GM21737 (cell line): ENCODE results near the gene UNK.
"Not testable (repeated sequence)": the region's sequence is repeated elsewhere in the genome, so short reads cannot be mapped to it uniquely, and the experiment has no call there.

Source experiments
- ATAC-seq: cut with Tn5 transposase; IDR thresholded peaks from one replicate; pipeline ENCODE4 v1.9.1; 2021; ENCODE audit warnings: mild to moderate bottlenecking, moderate library complexity; ENCODE audit not compliant: unreplicated experiment

Gene UNK

DNA sequence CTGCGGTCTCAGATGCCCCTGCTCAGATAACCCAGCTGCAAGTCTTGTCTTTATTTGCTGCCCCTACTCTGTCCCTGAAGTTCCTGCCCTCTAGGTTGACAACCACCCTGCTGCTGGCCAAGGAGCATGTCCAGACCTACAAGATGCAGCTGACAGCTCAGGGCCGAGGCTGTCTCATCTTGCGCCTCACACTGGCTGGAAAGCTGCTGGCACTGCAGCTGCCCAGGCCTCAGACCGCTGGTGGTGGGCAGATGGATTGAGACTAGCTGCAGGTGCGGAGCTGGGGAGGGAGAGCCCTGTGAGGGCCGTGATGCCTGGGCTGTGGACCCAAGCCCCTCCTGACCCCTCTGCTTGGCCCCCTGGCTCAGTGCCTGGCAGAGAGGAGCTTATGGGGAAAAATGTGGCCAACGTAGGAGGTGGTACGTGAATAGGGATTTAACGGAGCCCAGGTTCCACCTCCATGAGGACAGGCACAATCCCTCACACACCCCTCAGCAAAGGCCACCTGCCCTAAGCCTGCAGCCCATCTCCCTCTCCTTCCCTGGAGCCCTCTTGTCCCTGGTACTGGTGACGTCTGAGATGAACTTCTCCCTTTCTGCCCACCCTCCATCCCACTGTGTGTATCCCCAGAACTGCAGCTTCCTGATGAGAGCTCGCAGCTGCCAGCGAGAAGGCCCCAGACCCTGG, 11.3 kb upstream of the UNK start:
- no peak for ATAC-seq

DNA sequence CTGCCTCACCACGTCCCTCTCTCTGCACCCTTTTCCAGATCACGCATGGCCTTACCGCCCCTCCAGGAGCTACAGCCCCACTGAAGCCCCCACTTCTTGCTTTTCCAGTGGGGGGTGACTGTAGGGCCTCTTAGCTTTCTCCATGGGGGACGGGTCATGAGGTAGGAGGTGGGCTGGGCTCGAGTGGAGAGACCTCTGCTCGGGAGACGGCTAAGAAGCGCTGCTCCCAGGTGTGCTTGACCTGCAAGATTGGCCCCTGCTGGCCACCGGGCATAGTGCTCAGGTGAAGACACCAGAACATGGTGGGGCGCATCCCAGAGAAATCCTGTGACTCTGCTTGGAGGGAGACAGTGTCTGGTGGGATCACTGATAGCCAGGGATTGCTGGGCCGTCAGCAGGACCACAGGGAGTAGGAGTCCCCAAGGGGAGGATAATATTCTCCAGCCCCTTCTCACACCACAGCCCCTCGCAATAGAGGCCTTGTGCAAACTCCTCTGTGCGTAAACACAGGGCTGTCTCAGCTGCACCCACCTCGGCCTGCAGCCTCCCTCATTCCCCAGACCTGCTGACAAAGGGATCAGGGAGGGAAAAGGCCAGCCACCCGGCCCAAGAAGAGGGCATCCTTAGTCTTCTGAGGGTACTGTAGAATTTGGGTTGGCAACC, 10.7 kb upstream of the UNK start:
- ATAC-seq, result no peak

DNA sequence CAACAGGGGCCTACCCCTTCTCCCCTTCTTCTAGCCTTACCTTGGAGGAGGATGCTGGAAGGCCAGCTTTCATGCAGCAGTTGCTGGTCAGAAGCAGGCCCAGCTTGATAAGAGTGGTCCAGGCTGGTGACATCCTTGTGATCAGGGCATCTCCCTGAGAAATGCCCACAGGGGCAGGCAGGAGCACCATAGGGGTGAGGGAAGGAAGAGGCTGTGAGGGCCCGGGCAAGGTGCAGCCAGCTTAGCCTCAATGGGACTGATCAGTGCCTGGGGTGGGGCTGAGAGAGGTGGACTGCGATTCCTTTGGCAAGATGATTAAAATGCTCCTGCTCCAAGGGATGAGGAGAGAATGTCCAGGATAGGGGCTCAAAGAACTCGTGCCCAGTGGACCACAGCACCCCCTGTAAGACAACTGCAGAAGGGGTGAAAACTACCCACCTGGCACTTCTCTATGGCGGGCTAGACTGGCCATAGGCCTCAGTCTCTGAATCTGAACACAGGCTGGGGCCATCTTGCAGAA, 10.1 kb upstream of the UNK start:
- no peak for ATAC-seq

DNA sequence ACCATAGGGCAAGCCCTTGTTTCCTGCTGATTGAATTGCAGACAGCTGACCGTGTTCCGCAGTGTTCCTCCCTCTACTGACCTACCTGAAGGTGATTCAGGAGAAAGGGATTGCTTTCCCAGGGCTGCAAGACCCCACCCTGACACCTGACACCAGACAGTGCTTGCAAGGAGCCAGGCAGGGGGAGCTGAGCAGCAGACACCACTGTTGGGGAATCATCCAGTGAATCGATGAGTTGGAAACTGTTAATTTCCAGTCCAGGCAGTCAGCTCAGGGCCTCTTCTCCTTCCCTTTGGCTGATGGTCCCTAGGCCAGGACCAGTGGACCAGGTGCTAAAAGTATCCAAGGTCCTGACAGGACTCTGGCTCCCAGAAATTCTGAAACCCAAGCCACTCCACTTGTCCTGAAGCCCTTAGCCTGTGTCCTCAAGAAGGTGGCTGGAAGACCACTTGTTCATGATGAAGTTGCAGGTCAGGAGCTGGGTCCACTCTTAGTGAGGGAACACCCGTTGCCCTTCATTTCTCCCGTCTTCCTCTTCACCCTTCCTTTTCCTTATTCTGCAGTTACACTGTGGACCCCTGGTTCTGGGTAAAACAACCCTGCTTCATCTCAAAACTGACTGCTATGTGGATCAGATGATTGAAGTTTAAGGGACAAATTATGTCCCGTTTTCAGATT, 9.5 kb upstream of the UNK start:
- no peak for ATAC-seq

DNA sequence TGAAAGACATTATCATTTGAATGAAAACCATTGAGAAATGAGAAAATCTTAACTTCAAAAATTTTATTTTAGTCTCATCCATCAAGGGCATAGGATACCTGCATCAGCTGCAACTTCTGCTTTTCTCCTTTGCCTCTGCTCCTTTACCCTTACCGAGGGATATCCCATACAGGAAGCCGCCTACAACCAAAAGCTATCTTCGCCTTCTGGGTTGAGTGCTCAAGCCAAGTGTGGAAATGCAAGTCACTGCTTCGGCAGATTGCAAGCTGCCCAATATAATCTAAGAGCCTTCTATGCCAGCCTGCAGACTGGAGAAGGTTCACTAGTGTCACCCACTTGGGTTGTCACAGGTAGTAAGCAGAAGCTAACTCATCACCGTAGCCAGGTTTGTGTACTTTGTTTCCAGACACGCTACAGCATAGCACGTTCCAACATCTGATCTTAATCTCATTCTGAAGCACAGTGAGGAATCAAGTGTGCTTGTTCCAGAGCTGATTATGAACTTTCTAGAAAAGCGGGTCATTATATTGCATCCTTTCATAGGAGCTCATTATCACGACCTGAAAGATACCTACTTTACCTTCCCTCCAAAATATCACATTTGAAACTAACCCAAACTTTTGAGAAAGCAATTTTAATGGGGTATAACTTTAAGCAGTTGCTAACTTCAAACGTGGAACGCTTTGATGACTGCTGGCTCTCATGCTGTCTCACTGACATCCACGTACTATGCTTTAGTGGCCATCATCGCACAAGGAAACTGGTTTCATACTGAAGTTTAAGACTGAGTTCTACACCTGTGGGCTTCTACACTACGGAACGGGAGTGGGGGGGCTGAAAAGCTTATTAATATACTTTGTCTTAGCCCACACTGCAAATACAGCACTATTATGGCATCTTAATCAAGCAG, 8.0 kb upstream of the UNK start:
- no peak for ATAC-seq

DNA sequence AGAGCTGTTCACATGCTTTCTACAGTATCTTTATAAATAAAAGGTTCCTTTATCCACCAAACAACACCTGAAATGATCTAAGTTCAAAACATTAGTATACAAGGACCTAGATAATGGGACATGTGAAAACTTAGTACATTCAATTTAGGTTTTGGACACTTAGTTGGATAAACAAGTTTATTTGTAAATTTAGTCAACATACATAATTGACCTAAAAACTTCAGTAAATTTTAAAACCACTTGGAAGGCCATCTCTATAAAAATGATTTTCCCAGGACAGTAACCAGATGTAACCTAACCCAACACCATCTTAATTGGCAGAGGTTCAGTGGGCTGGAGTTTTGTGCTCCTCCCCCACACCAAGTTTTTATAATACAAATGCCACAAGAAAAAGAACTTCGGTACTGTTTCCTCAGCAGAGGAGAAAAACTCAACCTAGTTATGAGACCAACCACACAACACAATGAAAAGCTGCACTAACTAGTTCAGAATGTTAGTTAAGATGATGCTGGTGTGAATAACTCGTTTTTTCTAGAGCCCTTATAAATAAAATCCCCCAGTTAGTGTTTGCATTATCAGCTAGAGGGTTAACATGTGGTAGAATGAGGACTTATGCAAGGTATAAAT, 7.2 kb upstream of the UNK start:
- no peak for ATAC-seq

DNA sequence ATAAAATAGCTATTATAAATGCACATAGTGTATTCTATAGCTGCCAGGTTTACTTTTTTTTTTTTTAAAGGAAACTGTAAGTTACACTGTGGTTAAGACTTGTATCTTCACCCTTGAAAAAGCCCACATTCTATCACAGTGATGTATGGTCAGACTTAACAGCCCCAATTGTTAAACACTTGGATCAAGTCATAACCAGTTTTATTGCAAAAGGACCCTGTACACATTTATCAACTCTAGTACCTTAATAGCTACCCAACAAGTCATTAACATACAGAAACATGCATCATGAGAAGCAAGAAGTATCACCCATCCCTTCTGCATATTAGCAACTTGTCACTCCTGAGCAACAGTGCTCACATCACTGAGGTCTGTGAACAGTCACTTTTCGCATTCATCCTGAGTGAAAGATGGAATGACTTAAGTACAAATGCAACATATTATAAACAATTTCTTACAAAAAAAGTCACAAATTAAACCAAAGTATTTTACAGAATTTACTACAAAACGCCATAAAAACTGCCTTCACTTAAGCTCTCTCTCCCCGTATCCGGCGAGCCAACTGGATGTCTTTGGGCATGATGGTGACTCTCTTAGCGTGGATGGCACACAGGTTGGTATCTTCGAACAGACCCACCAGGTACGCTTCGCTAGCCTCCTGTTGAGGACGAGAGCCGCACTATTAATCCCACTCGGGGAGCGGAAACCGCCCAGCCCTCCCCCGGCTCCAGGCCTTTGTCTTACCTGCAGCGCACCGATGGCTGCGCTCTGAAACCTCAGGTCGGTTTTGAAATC, 6.3 kb upstream of the UNK start:
- ATAC-seq, result not testable (repeated sequence)

DNA sequence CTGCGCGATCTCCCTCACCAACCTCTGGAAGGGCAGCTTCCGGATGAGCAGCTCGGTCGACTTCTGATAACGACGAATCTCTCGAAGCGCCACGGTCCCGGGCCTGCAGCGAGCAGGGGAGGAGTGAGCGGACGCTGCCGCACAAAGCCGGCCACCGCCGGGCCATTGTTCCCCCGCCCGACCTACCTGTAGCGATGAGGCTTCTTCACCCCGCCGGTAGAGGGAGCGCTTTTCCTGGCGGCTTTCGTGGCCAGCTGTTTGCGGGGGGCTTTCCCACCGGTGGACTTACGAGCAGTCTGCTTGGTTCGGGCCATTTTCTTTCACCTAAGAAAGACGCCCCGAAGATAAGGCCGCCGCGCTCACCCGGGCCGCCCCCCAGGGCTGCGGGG, 5.8 kb upstream of the UNK start:
- ATAC-seq, result peak; percentile 5

DNA sequence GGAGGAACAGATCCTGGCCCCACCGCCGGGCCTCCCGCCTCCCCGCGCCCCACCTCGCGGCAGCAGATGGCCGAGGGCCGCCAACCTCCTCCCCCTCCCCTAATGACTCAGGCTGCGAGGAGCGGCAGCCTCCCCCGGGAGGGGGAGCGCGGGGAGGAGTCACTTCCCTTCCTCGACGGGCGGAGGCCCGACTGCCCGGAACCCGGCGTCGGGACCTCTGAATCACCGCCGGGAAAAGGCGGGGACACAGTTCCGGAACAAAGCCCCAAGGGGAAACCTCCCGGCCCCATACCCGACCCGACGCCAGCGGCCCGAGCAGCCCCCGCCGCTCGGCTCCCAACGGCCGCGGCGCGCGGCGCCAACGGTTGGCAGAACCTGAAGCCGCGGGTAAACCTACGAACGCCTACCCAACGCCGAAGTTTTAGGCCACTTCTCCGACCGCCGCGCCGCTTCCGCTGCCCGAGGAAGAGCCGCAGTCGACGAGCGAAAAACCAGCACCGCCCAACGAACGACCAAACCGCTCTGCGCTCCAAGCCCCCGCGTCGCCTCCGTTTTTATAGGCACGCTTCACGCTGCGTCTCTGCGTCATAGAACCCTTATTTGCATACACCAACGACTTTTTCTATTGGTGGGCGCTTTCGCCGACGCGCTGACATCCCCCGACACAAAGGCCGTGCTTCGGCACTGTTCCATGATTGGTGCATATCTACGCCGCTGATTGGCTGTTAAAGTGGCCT, 5.2 kb upstream of the UNK start:
- peak; percentile 50 for ATAC-seq

DNA sequence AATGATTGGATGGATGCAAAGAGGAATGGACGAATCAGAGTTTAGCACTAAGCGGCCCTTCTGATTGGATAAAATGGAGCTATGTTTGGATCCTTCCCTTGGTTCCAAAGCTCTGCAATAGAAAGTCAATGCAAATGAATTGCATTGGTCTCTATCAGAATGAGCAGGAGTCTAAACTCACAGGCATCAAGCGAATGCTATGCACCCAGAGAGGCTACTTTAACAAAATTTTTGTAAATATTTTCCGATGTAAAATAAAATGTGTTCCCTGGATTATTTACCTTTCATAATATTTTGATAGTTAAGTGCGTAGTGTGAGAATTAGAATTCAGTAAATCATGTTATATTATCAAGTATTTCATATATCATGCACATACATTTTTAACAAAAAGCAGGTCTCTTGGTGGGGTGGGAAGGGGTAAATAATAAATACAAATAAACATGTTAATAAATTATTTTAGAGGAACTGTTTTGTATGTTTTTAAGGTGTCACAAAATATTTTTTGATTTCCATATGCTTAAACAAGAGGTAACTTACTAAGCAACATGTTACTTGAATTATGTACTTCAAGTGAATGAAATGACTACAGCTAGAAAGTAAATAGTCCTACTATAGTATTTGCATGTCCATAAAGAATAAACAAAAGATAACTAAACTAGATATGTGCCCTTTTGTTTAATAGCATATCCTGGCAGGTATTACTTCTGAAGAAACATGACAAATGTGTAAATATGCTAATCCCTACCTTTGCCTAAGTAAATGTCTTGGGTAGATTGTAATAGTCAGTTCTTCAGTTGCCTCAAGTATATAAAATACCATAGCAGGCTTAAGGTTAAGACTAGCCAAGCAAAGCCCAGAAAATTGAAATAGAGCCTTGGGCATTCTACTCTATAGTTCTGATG, 4.4 kb upstream of the UNK start:
- ATAC-seq, result no peak

DNA sequence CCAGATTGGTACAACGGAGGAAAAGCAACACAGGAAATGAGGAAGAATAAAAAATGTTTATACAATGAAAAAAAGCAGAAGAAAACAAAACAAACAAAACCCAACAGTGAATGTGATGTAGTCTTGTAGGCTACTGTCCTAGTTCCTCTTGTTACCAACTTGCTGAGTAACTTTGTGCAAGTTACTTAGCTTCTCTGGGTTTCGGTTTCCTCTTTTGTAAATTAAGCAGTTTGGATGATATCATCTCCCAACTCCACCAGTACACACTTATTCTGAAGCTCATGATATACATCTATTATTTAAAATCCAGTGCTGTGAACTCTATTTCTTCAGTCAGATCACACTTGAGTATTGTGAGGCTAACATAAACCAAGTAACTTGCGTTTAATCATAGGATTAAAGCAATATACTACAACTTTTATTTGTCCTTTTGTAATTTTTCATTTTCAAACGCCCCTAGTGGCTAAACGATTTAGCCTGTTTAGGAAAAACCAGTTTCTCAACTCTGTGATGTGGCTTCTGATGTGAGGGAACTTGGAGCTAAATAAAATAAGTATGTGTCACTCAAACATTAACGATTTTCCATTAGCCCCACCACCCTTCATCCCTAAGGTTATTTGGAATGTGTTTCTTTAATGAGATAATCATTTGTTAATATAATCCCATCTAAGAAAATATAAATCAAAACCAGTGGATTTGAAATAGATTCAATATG, 1.4 kb upstream of the UNK start:
- no peak for ATAC-seq

DNA sequence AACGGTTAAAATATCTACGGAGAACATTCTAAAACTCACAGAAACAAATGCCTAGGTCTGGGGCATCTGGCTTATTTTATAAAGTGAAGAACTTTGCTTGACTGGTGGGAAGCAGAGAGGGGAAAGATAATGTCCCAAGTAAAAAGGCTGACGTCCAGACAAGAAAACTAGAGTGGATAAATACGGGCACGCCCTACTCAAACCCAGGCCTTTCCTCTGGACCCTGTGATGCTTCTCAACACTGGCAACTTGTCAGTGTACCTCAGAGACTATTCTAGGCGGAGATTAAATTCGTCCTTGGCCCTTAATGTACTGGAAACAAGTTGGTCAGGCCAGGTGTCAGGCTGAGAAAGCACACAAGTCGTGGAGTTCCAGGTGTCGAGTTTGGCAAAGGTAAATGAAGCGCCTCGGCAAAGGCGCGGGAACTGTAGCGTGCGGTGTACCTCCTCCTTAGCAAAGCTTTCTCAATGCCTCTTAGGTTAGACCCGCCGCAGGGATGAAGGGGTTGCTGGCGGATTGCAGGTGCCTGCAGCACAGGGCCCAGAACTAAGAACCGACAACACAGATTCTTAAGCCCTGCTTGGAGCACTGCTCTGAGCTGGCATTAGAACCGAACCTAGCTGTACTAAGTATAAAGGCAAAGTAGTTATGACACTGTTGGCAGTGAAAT, 668 bp upstream of the UNK start:
- ATAC-seq, result no peak

DNA sequence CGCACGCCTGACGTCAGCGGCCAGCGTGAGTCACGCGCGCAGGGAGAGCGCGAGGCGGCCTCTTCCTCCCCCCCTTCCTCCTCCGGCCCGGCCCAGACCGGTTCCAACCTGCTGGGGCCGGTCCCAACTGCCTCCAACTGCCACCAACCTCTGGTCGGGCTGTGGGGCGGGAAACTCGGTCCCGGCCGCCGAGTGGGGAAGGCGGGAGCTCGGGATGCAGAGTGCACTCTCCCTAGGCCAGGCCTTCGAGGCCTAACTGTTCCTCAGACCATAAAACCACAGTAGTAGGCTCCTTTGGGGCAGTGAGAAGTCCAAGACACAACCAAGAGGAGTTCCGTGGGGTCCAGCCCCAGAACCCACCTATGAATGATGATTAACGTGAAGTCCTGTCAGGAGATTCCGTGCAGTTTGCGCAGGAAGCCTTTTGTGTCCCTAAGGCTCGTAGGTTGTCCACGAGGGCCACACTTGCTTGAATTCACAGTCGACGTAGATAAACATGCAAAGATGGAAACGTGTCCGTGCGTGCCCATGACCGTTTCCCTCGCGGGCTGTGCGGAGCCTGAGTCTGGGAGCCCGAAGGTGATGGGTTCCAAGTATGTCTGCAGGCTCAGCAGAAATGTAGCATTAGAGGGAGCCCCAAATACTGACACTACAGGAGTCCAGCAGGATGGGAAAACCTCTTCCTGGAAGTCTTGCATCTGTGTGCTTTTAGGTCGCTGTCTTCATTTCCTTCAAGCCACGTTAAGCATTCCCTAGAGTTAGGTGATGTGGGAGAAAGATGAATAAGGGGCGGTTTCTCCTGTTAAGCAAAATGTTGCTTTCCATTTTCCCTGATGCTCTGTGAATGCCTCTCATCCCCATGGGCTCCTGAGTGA, 647 bp downstream of the UNK start:
- peak; percentile 46 for ATAC-seq

DNA sequence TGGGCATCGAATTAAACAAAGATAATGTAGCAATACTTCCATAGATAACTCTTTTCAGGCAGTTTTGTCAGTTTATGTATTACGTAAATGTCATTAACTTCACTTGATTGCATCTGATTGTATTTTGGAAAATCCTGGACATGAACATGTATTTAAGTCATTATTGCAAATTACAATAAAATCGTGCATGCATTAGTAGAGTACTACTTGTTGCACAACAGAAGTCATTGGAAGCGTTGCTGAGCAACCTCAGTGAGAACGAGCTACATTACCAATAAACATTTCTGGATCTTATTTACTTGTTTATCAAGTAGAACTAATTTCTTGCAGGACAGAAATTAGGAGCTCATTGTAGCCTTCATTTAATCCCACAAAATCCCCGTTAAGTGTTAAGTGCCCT, 6.6 kb downstream of the UNK start:
- no peak for ATAC-seq

DNA sequence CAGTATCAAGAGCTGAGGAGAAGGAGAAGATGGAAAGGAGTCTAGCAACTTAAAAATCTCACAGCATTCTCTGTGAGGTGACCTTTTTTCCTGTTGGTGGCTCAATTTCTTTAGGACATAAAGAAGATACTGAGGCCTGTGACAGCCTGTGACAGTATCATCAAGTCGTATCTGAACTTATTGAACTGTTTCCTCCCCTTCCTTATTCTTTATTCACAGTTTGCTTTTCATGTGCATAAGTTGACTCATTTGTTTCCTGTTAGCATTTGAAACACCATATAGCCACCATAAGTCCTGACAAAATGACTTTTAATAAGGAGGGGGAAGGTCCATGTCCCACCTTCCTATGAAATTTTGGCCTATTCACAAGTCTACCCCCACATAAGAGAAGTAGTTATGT, 8.9 kb downstream of the UNK start:
- ATAC-seq, result no peak
